Activated CD8-positive, alpha-beta T cell treated with anti-CD3 and anti-CD28 coated beads for 36 hours (primary cell): ENCODE results near the gene CYP3A4. TPM values are rescaled to one million over a fixed set of nuclear protein-coding genes. Genes with fewer than 3 reads are reported as not detected.

Experiments used
- ATAC-seq: fragments of 200-7000 bp; cut with Tn5 transposase; one replicate; pipeline ENCODE4 v1.10.0; 2021; ENCODE audit warnings: mild to moderate bottlenecking, moderate library complexity
- CTCF ChIA-PET: fragments of 350-600 bp; sonication (Branson Sonifier 250); formaldehyde crosslinking; loops from one replicate; lab custom pipeline; 2021; ENCODE audit warnings: antibody characterized with exemption; lab: Charles Lee
- POLR2A ChIA-PET: fragments of 350-600 bp; sonication (Branson Sonifier 250); formaldehyde crosslinking; loops from one replicate; lab custom pipeline; 2021; ENCODE audit warnings: antibody characterized with exemption; lab: Charles Lee
- DNase-seq: peaks from one replicate; pipeline ENCODE4 v3.0.0-alpha.2; 2020
- H3K27ac Mint-ChIP-seq: one replicate; pipeline ENCODE4 v1.8.0; 2021; ENCODE audit warnings: mild to moderate bottlenecking, mixed read lengths
- H3K27me3 Mint-ChIP-seq: one replicate; pipeline ENCODE4 v1.8.0; 2021; ENCODE audit warnings: mixed read lengths
- H3K36me3 Mint-ChIP-seq: one replicate; pipeline ENCODE4 v1.8.0; 2021; ENCODE audit warnings: low read depth, mixed read lengths
- H3K4me1 Mint-ChIP-seq: one replicate; pipeline ENCODE4 v1.8.0; 2021; ENCODE audit warnings: low read depth, mixed read lengths
- H3K4me3 Mint-ChIP-seq: one replicate; pipeline ENCODE4 v1.8.0; 2021; ENCODE audit warnings: mild to moderate bottlenecking, moderate library complexity, mixed read lengths
- H3K9me3 Mint-ChIP-seq: one replicate; pipeline ENCODE4 v1.8.0; 2021; ENCODE audit warnings: mixed read lengths
- CTCF ChIP-seq: fragments of 200-600 bp; IDR thresholded peaks from one replicate; pipeline ENCODE4 v1.8.0; 2022; ENCODE audit warnings: antibody characterized with exemption, mild to moderate bottlenecking
- intact Hi-C: fragments of 100-400 bp; cut with micrococcal nuclease; formaldehyde crosslinking; loops from one replicate; pipeline ENCODE4 v1.10.0; 2022
- total RNA-seq, 2 experiments: library from RNA; stranded (reverse); gene quantifications; one replicate each; pipeline ENCODE4 v1.2.3, GENCODE V29; 2021

CYP3A4 gene
- total RNA-seq, 2 experiments from 2014 or later, result not detected

GRCh38 chr7:99709260-99709659, 74.7 kb downstream of the CYP3A4 start:
- no peaks in the 10 kb centered on the region for H3K27me3 Mint-ChIP-seq
- H3K4me1 Mint-ChIP-seq, result no peaks in the 10 kb centered on the region
- no peak overlapping the region for H3K27ac Mint-ChIP-seq
- no peak for ATAC-seq
- no peak for DNase-seq
- ChIA-PET CTCF (no interaction called here), POLR2A (no interaction called here)
- peaks cover 1% of the 10 kb centered on the region for H3K9me3 Mint-ChIP-seq
- no peak for TF ChIP-seq CTCF
- peaks cover 20% of the 10 kb centered on the region for H3K36me3 Mint-ChIP-seq
- no peak overlapping the region for H3K4me3 Mint-ChIP-seq
- intact Hi-C loops, result no loop called here

- intact Hi-C loops, result no loop called here
- Mint-ChIP-seq H3K4me3 (no peak overlapping the region), H3K4me1 (no peaks in the 10 kb centered on the region), H3K27ac (no peak overlapping the region), H3K27me3 (no peaks in the 10 kb centered on the region), H3K36me3 (peaks cover 17% of the 10 kb centered on the region), H3K9me3 (no peaks in the 10 kb centered on the region)
- no peak for ATAC-seq
- DNase-seq, result no peak
- ChIA-PET CTCF (no interaction called here), POLR2A (no interaction called here)
- TF ChIP-seq CTCF, result no peak
Measured at GRCh38 chr7:99707096-99707495, 76.9 kb downstream of the CYP3A4 start.

Other genes with a start within 250 kb of the CYP3A4 start
- 1 to 10 TPM; 4.8 to 4.9 TPM for gene FAM200A, start 232.1 kb downstream of the CYP3A4 start, total RNA-seq
- gene ZNF655, start 225.5 kb downstream of the CYP3A4 start, total RNA-seq, result 10 to 100 TPM; 63.0 to 65.2 TPM
- 1 to 10 TPM in 1 of 2 experiments, under 1 TPM in 1; 0.92 to 2.2 TPM for gene TMEM225B, start 185.9 kb downstream of the CYP3A4 start, total RNA-seq
- 10 to 100 TPM; 31.8 to 35.8 TPM for gene ZSCAN25, start 167.2 kb downstream of the CYP3A4 start, total RNA-seq
- not detected for gene CYP3A5, start 104.2 kb downstream of the CYP3A4 start, total RNA-seq
- gene CYP3A7, start 49.0 kb downstream of the CYP3A4 start, total RNA-seq, result not detected
- not detected for gene CYP3A43, start 43.8 kb upstream of the CYP3A4 start, total RNA-seq
- gene OR2AE1, start 92.8 kb upstream of the CYP3A4 start, total RNA-seq, result not detected
- 10 to 100 TPM; 22.2 to 22.3 TPM for gene TRIM4, start 135.3 kb upstream of the CYP3A4 start, total RNA-seq
- under 1 TPM; 0.41 to 0.47 TPM for gene GJC3, start 145.4 kb upstream of the CYP3A4 start, total RNA-seq
- gene AZGP1, start 191.8 kb upstream of the CYP3A4 start, total RNA-seq, result not detected
- gene ZKSCAN1, start 231.4 kb upstream of the CYP3A4 start, total RNA-seq, result 10 to 100 TPM; 41.9 to 47.3 TPM